Ishikawa (cell line): ENCODE data around the gene ZBTB16.

ENCODE experiments used
- CEBPB ChIP-seq: IDR thresholded peaks from 2 replicates; pipeline ENCODE4 v1.6.1; 2012
- CREB1 ChIP-seq: IDR thresholded peaks from 2 replicates; pipeline ENCODE4 v1.6.1; 2012; ENCODE audit warnings: low read depth
- EGR1 ChIP-seq: IDR thresholded peaks from 2 replicates; pipeline ENCODE4 v1.6.1; 2012
- EP300 ChIP-seq: IDR thresholded peaks from 2 replicates; pipeline ENCODE4 v1.6.1; 2012; ENCODE audit warnings: borderline replicate concordance
- FOXM1 ChIP-seq: IDR thresholded peaks from 2 replicates; pipeline ENCODE4 v1.6.1; 2012; ENCODE audit warnings: low read depth, borderline replicate concordance
- MAX ChIP-seq: IDR thresholded peaks from 2 replicates; pipeline ENCODE4 v1.6.1; 2012
- NFIC ChIP-seq: IDR thresholded peaks from 2 replicates; pipeline ENCODE4 v1.6.1; 2012
- RAD21 ChIP-seq: IDR thresholded peaks from 2 replicates; pipeline ENCODE4 v1.6.1; 2012; ENCODE audit warnings: low read depth
- REST ChIP-seq: IDR thresholded peaks from 2 replicates; pipeline ENCODE4 v1.6.1; 2012; ENCODE audit warnings: low read depth, mild to moderate bottlenecking
- TAF1 ChIP-seq: IDR thresholded peaks from 2 replicates; pipeline ENCODE4 v1.6.1; 2012; ENCODE audit warnings: low read depth, mild to moderate bottlenecking
- TCF12 ChIP-seq: IDR thresholded peaks from 2 replicates; pipeline ENCODE4 v1.6.1; 2012; ENCODE audit warnings: low read depth
- TEAD4 ChIP-seq: IDR thresholded peaks from 2 replicates; pipeline ENCODE4 v1.6.1; 2012
- USF1 ChIP-seq: IDR thresholded peaks from 2 replicates; pipeline ENCODE4 v1.6.1; 2012
- YY1 ChIP-seq: IDR thresholded peaks from 2 replicates; pipeline ENCODE4 v1.6.1; 2012; ENCODE audit warnings: low read depth
- ZBTB7A ChIP-seq: IDR thresholded peaks from 2 replicates; pipeline ENCODE4 v1.6.1; 2012; ENCODE audit warnings: low read depth

The ZBTB16 gene

GRCh38 chr11:114080219-114080618 lies 20.7 kb downstream of the ZBTB16 start:
- no peak for TF ChIP-seq ZBTB7A
- no peak for TF ChIP-seq YY1
- TF ChIP-seq CEBPB, result no peak
- TF ChIP-seq MAX, result no peak
- TF ChIP-seq FOXM1, result no peak
- no peak for TF ChIP-seq TAF1
- no peak for TF ChIP-seq CREB1
- TF ChIP-seq RAD21, result no peak
- no peak for TF ChIP-seq EP300

- TF ChIP-seq EP300 (no peak), REST (no peak), TAF1 (no peak), ZBTB7A (no peak), MAX (no peak), FOXM1 (no peak), USF1 (no peak), EGR1 (no peak), CEBPB (no peak)
Measured at GRCh38 chr11:114080769-114081168, 21.3 kb downstream of the ZBTB16 start.

- no peak for TF ChIP-seq USF1
- TF ChIP-seq TCF12, result no peak
- TF ChIP-seq FOXM1, result no peak
- TF ChIP-seq ZBTB7A, result no peak
- no peak for TF ChIP-seq NFIC
- no peak for TF ChIP-seq EP300
- TF ChIP-seq MAX, result no peak
- TF ChIP-seq TAF1, result no peak
- no peak for TF ChIP-seq CREB1
Measured at GRCh38 chr11:114081641-114082414, 22.3 kb downstream of the ZBTB16 start.

- TF ChIP-seq USF1 (no peak), TCF12 (no peak), CREB1 (no peak), EGR1 (no peak), NFIC (no peak)
Measured at GRCh38 chr11:114082415-114082748, 22.9 kb downstream of the ZBTB16 start.

- TF ChIP-seq YY1 (no peak), TAF1 (no peak), CREB1 (no peak), CEBPB (no peak), TEAD4 (no peak), ZBTB7A (no peak), RAD21 (no peak), NFIC (no peak), FOXM1 (no peak), EGR1 (no peak), MAX (no peak), USF1 (no peak), TCF12 (no peak)
Measured at GRCh38 chr11:114082767-114083181, 23.3 kb downstream of the ZBTB16 start.

- TF ChIP-seq USF1 (no peak), FOXM1 (no peak), CREB1 (no peak), EP300 (no peak), CEBPB (no peak), RAD21 (no peak), MAX (no peak), TEAD4 (no peak), TAF1 (no peak), ZBTB7A (no peak), NFIC (no peak), TCF12 (no peak), REST (no peak)
Measured at GRCh38 chr11:114083391-114084252, 24.1 kb downstream of the ZBTB16 start.
